ENCODE results near the gene MYO5A. TPM values are rescaled to one million over a fixed set of nuclear protein-coding genes. Genes with fewer than 3 reads are reported as not detected.
A peak's percentile ranks its signal among the peaks of the same experiment; 100 is the strongest.

The MYO5A gene
- polyA plus RNA-seq, 3 donors = 6.9 to 33.5 (median 16.6) TPM

GRCh38 chr15:52506549-52506948, 22.1 kb downstream of the MYO5A start:
- peak overlapping the region in 1 of 2 donors; percentile 22 for H3K27ac ChIP-seq (ENCODE audit: low read depth in 1 of 2, low read length in 2 of 2)
- Mint-ChIP-seq H3K4me1 (peaks cover 55% of the 10 kb centered on the region), H3K9me3 (no peaks in the 10 kb centered on the region), H3K4me3 (no peak overlapping the region), H3K27me3 (ENCODE audit: low read depth in 3 of 3) (peaks cover 0 to 1% (median 0%) of the 10 kb centered on the region in 3 donors), H3K36me3 (no peaks in the 10 kb centered on the region), H3K27ac (peak overlapping the region in 2 of 7 donors; percentile 25 to 45)
- H3K36me3 ChIP-seq (replicated peaks in 1 of 2; ENCODE audit: control insufficient read depth in 1 of 2, insufficient read depth in 2 of 2, low read length in 2 of 2) = no peaks in the 10 kb centered on the region
- no peak overlapping the region for H3K4me2 ChIP-seq (replicated peaks; ENCODE audit: extremely low read depth, low read length, poor library complexity, severe bottlenecking)
- no peak for TF ChIP-seq CTCF (IDR thresholded peaks at IDR 0.05)
- H3K4me3 ChIP-seq (replicated peaks in 1 of 3; ENCODE audit: low read depth in 2 of 3, low read length in 3 of 3) = no peak overlapping the region
- peaks cover 96% of the 10 kb centered on the region for H3K79me2 ChIP-seq (ENCODE audit: insufficient read depth, low read length)
- no peaks in the 10 kb centered on the region for H3K27me3 ChIP-seq (ENCODE audit: control insufficient read depth in 2 of 2, insufficient read depth in 2 of 2, low read length in 2 of 2)
- H3K9me3 ChIP-seq (replicated peaks in 1 of 2; ENCODE audit: control insufficient read depth in 1 of 2, insufficient read depth in 1 of 2, low read length in 2 of 2) = no peaks in the 10 kb centered on the region
- H4K20me1 ChIP-seq (ENCODE audit: insufficient read depth, low read length) = peaks cover 91% of the 10 kb centered on the region
- H3K9ac ChIP-seq (ENCODE audit: insufficient read depth, low read length, poor library complexity, severe bottlenecking) = no peak overlapping the region
- peaks cover 35 to 42% of the 10 kb centered on the region in 2 donors for H3K4me1 ChIP-seq (ENCODE audit: control insufficient read depth in 1 of 2, insufficient read depth in 2 of 2, low read length in 2 of 2)
- intact Hi-C loops (cut with micrococcal nuclease) = no loop called here
- no peak overlapping the region for H2AFZ ChIP-seq (ENCODE audit: insufficient read depth, low read depth, low read length, poor library complexity, severe bottlenecking)
- DNase-seq = no peak
- WGBS (ENCODE audit: insufficient coverage) = 100% methylated on average over 1 of the region's 6 CpGs

GRCh38 chr15:52505151-52505550, 23.5 kb downstream of the MYO5A start:
- intact Hi-C loops (cut with micrococcal nuclease) = no loop called here
- Histone ChIP-seq H3K27me3 (ENCODE audit: control insufficient read depth in 2 of 2, insufficient read depth in 2 of 2, low read length in 2 of 2) (no peaks in the 10 kb centered on the region), H3K36me3 (replicated peaks in 1 of 2; ENCODE audit: control insufficient read depth in 1 of 2, insufficient read depth in 2 of 2, low read length in 2 of 2) (no peaks in the 10 kb centered on the region), H3K4me1 (ENCODE audit: control insufficient read depth in 1 of 2, insufficient read depth in 2 of 2, low read length in 2 of 2) (peaks cover 35 to 42% of the 10 kb centered on the region in 2 donors), H3K27ac (ENCODE audit: low read depth in 1 of 2, low read length in 2 of 2) (peak overlapping the region; percentile 3 to 62), H3K9me3 (replicated peaks in 1 of 2; ENCODE audit: control insufficient read depth in 1 of 2, insufficient read depth in 1 of 2, low read length in 2 of 2) (no peaks in the 10 kb centered on the region), H3K79me2 (ENCODE audit: insufficient read depth, low read length) (peaks cover 96% of the 10 kb centered on the region), H2AFZ (ENCODE audit: insufficient read depth, low read depth, low read length, poor library complexity, severe bottlenecking) (no peak overlapping the region), H4K20me1 (ENCODE audit: insufficient read depth, low read length) (peaks cover 81% of the 10 kb centered on the region), H3K4me3 (replicated peaks in 1 of 3; ENCODE audit: low read depth in 2 of 3, low read length in 3 of 3) (no peak overlapping the region), H3K9ac (ENCODE audit: insufficient read depth, low read length, poor library complexity, severe bottlenecking) (no peak overlapping the region), H3K4me2 (replicated peaks; ENCODE audit: extremely low read depth, low read length, poor library complexity, severe bottlenecking) (no peak overlapping the region)
- no peak overlapping the region for H3K4me3 Mint-ChIP-seq
- TF ChIP-seq CTCF (IDR thresholded peaks at IDR 0.05) = no peak
- H3K9me3 Mint-ChIP-seq = no peaks in the 10 kb centered on the region
- peaks cover 0 to 8% of the 10 kb centered on the region in 2 donors for H3K36me3 Mint-ChIP-seq
- peak in 2 of 3 donors; percentile 31 to 55 for DNase-seq
- H3K27ac Mint-ChIP-seq = peak overlapping the region; percentile 0 to 92 (median 83)
- 63% methylated on average over 5 of the region's 6 CpGs for WGBS (ENCODE audit: insufficient coverage)
- peaks cover 0 to 1% (median 0%) of the 10 kb centered on the region in 3 donors for H3K27me3 Mint-ChIP-seq (ENCODE audit: low read depth in 3 of 3)
- H3K4me1 Mint-ChIP-seq = peaks cover 54% of the 10 kb centered on the region
